Activated CD8-positive, alpha-beta memory T cell treated with anti-CD3 and anti-CD28 coated beads for 4 hours (primary cell): Measurements from ENCODE around the gene ATP9B.

Source experiments
- DNase-seq, 2 donors: peaks; one replicate each; pipeline ENCODE4 v3.0.0-alpha.2; 2020; ENCODE audit warnings: low read depth in 2 of 2

The ATP9B gene

DNA sequence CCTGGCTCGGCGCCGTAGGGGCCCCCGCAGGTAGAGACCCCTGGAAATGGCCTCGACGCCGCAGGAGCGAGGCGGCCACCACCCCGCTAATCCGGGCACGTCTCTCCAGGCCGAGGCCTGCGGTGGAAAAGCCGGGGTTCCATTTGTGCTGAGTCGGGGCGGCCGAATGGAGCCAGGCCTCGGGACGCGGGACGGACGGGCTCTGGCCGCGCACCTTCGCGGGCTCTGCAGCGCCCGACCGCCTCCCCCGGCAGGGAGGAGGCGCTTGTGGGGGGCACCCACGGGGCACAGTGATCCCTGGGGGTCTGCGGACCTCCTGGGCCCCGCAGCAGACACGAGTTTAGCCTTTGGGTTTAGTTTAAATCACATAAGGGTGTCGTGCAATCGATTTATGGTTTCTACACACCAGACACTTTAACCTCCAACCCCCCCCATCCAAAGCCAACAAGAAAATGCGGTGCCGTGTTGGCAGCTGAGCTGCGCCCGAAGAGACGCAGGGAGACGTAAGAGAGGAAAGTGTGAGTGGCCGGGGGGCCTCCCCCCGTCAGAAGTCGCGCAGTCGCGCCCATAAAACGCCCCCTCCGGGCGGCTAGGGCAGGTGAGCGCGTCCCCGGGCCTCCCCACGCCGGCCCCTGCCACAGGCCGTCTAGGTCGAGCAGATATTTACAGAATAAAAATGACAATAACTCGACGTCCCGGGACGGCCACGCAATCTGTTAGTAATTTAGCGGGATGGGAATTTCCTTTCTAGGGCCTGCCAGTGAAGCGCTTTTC, 325.5 kb downstream of the ATP9B start:
- peak; percentile 48 to 66 for DNase-seq

DNA sequence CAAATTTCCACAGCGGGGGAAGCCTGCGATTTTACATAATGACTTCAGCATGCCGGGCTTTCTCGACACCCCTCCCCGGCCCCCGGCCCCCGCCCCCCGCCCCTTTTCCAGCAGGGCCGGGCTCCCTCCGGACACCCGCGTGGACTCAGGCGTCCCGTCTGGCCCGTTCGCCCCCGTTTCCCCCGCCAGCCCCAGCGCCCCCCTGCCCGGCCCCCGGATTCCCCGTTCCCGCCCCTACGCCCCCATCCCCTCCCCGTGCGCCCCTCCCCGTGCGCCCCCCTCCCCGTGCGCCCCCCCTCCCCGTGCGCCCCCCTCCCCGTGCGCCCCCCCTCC, 326.1 kb downstream of the ATP9B start:
- DNase-seq, result no peak

DNA sequence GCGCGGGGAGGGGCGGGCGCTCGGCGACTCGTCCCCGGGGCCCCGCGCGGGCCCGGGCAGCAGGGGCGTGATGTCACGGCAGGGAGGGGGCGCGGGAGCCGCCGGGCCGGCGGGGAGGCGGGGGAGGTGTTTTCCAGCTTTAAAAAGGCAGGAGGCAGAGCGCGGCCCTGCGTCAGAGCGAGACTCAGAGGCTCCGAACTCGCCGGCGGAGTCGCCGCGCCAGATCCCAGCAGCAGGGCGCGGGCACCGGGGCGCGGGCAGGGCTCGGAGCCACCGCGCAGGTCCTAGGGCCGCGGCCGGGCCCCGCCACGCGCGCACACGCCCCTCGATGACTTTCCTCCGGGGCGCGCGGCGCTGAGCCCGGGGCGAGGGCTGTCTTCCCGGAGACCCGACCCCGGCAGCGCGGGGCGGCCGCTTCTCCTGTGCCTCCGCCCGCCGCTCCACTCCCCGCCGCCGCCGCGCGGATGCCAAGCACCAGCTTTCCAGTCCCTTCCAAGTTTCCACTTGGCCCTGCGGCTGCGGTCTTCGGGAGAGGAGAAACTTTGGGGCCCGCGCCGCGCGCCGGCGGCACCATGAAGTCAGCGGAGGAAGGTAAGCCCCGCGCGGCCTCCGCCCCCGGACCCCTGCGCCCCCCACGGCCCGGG, 326.7 kb downstream of the ATP9B start, which contains the start of gene NFATC1:
TSS of gene NFATC1 (plus strand) at position 170 of the 644 bp plus-strand sequence. CDS start at position 465, 295 bp downstream.
- DNase-seq, result peak; percentile 63 to 77

DNA sequence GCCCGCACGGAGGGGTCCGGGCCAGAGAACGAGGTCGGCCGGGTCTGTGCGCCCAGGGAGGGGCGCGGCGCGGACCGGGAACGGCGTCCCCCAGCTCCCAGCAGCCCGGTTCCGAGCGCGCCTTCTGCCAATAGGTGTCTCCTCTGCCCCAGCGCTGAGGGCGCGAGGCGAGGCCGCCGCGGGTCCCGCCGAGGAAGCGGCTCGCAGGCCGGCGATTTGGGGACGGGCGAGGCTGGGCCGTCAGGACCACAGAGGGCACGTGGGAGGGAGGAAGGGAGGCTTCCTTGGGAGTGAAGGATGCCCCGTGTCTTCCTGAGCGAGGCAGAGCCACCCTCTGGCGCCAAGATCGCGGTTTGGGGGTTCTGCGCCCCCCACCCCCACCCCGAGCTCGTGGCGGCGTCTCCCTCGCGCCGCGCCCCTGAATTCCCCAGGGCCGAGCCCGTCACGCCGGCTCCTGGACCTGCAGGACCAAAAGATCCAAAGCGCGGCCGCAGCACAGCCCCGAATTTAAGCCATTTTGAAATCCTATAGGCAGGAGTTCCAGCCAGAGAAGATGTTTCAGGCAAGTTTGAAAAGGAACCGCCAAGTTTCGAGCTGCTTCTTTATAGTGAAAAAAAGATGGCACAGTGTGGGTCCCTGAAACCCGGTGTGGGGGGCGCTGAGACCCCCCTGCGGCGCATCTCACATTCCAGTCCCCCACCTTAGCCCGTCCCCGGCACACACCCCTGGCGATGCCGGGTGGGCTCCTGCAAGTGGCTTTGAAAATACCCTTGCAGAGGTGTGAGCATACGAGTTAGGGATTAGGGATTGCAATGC, 327.4 kb downstream of the ATP9B start:
- no peak for DNase-seq

DNA sequence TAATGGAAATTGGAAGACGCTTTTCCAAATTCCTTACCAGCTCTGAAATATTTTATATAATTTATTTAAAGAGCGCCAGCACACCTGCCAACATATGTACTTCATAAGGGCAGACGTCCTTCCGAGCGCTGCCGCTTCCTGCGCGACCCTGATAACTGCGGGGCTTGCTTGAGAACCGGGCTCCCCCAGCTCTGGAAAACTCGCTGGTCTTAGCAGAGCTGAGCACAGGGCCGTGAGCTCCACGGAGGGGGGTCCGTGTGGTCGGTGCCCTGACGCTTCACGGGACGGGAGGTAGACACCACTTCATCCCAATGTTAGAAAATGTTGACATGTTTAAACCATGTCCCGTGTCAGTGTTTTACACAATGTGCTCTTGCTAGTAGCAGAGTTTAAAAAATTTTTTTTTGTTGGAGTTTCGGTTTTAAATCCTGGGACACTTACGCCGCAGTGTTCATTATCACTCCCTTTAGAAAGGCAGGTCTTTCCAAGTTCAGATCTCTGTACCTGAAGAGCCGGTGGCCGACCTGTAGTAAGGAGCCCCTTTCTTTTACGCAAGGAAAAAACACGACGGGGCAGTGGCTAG, 328.1 kb downstream of the ATP9B start:
- DNase-seq, result no peak

DNA sequence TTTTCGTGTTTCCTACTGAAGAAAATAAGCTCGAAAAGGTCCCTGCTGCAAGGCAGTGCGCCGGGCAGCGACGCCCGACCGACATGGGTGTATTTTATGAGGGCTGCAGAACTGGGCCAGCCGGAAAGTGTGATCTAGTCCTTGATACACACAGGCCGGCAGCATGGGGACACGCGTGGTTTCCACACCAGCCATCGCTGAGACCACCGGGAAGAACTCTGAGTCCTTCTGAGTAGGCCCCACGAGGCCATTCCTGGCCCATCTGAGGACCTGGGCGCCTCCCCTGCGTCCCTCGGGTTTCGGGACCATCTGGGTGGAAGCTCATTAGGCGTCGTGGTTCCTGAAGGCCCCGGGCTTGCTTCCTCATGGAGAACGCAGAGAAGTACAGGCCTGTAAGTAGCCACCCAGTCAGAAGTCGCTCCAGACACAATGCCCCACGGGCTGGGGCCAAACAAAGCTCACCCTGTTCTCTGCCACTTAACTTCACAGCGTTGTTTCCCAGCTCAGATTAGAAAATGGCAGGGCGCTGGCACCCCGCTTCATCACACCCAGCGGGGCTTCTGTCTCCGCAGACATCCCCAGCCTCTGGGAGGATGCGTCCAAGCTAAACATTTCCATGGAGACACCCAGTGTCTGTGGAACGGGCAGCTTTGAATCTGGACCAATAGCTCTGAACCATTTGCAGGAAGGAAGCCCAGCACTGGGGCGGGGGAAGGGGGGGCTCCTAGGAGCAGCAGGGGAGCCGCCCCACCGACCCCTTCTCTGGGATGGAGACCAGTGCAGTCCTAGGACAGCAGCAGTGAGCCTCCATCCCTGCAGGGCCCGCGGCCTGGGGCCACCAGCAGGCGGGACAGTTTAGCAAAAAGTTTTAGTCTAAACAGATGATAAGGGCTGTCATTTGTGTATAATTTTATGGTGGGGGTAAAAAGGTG, 328.9 kb downstream of the ATP9B start:
- no peak for DNase-seq

DNA sequence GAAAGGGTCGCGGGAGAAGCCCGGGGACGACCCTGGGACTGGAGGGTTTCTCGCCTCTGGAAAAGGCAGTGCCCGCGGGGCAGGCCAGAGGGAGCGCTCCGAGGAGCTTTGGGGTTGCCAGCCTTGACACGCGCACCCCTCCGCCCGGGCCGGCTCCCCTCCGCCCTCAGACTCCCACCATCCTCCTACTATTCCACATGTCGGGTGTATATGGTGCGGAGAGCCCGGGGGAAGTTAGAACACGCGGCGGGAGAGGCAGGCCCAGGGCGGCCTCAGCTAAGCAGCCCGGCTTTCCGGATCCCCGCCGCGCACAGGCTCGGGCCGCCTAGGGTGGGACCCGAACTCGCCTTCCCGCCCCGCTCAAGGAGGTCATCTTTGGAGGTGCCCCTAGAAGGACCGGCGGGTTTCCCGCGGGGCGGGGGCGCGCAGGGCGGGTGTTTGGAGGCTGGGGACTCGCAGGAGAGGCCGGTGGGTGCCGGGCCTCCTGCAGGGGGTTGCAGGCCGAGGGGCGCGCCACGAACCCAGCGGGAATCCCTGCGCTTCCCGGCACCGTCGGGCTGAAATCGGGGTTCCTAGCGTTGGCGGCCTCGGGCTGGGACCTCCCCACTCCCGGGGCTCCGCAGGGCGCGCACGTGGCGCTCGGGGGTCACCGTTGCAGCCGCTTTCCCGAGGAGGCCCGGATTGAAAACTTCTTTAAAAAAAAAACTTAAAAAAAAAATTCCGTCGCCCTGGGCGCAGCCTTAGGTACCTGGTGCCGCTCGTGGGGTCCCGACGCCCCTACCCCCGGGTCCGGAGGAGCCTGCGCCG, 330.3 kb downstream of the ATP9B start:
- DNase-seq, result no peak

DNA sequence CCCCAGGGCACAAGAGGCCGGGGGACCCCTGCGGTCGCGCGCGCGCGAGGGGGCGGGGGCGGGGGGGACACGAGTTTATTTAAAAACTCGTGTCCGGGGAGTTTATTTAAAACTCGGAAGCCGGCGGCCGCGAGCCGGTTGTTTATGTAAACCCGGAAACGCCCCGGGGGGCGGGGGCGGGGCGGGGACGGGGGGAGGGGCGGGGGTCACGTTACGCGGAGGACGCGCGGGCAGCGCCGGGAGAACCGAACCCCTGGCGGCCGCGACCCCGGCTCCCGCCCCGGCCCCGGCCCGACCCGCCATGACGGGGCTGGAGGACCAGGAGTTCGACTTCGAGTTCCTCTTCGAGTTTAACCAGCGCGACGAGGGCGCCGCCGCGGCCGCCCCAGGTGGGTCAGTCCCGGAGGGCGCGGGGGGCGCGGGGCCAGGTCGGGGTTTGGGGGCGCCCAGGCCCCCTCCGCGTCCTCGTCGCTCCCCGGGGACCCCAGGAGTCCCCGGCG, 330.9 kb downstream of the ATP9B start:
- DNase-seq, result peak in 1 of 2 donors; percentile 38

DNA sequence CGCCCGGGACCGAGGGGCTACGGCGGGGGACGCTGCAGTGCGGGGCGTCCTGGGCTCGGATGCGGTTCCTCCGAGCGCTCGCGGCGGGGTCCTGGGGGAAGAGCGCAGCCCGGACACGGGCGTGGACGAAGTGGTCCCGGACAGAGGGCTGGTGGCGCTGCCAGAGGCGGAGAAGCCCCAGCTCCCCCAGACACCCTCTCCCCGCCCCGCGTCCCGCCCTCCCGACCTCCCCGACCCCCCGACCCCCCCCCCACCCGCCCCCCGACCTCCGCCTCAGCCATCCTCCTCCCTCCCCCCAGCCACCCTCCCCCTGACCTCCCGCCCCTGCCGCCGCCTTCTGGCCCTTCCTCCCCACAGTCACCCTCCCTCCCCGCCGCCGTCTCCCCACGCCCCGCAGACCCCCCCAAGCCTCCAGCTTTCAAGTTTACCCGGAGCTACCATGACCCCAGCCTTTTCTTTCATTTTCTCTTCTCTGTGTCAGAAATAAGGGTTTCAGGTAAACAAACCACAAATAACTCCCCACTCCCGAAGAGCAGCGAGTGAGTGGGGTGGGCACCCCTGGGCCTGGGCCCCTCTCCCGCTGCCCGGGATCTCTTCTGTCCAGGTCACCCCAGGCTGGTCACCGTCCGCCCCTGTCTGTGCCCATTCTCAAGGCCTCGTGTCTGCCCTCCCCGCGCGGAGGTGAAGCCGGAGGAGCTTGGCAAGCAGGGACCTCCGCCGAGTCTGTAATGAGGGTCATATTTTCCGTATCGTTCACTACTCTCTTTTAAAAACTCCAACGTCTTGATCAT, 331.6 kb downstream of the ATP9B start:
- DNase-seq, result peak in 1 of 2 donors; percentile 41

DNA sequence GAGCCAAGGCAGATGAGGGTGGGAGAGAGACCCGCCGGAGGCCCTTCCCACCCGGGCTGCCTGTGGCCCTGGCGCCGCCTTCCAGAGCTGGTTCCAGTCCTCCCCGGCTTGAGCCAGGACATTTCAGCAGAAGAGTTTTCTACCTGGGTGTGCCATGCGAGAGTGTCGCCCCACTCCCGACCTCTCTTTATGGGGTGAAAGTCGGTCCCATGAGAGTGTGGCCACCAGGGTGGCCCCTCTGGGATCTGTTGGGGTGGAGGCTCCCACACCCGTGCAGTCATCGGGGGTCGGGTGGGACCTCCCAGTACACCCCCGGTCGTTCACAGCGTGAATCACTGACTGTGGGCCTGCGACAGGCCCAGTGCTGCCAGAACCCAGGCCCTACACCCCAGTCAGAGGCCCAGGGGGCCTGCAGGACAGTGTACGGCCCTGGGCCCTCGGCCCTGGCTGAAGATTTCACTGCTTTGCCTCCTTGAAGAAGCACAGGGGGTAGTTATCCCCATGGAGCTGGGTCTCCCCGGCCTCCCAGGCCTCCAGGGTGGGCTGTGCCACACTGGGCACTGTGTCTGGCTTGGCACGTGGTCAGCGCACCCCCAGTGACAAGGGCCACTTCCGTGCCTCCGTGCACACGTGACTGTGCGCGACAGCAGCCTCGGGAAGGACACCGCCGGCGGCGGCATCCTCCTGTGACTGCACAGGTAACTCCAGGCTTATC, 332.5 kb downstream of the ATP9B start:
- no peak for DNase-seq

DNA sequence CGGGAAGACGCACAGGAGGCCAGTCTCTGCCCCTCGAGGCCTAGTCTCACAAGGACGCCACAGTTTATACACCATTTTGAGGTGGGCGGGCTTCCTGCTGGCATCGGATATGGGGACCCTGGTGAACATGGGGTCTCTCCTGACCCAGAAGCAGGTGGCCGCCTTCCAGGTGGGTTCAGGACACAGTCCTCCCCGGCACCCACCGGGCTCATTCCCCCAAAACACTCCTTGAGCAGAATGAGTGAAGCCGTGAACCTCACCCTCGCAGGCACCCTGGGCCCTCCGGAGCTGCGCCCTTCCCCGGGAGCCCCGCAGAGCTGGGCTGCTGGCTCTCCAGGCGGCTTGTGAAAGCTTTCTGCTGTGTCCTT, 333.0 kb downstream of the ATP9B start:
- DNase-seq, result no peak

DNA sequence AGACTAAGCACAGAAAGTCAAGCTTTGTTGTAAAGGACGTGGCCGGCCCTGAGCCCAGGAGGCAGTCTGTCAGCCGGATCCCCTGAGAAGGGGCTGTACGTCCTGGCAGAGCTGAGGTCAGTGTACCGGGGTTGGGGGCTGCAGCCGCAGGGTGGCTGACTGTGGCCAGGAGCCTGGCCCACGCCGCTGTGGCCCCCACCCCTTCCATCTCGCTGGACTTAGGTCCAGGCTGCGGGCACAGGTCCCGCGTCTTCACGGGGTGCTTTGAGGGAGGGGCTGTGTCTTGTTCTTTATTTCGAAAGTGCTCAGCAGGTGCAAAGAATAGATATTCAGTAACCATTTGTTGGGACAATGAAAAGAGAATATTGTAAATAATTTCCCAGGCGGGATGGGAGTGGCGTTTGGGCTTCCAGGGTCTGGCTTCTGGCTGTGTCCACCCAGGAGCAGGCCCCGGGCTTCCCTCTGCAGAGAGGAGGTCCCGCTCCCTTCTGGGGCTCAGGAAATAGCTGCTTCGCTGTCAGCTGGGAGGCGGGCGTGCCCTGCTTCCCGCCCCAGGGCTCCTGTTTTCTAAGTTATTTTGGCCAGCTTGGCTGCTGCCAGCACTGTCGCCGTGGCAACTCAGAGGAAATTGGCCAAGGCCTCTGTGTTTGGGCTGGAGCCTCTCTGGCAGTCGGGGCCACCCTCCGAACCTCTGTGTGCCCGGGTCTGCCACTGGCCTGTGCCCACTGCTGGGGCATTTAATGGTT, 334.0 kb downstream of the ATP9B start:
- no peak for DNase-seq

DNA sequence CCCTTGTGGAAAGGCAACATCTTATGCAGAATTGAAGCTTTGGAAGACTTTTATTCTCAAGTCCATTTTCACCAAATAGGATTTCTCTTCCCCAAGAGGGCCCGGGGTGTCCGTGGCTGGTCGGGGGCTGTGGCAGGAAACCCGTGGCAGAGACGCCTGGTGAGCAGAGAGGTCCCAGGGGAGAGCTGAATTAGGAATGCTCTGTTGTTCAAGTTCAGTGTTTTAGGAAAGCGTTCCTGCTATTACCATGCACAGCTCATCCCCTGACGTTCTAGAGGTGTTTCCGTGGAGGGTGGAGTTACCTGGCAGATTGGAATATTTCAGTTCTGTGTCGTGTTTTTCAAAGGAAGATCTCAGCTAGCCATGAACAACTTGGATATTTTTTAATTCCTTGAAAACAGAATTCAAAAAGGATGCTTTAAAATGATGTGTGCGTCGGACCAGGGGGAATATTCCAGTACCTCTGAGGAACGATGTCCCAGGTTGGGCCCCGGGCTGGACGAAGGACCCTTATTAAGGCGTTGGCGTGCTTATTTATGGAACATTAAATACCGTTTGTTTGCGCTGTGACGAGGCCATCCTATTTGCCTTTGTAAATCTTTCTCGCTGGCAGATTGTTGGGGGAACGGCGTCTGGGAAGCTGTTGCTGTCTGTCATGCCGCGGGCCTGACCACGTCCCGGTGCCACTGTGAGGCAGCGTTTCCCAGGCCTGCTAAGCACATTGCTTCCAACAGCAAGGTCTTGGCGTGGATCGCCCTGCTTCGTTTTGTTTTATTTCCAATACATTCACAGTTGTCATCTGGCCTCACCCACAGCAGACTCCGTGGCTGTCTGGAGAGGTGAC, 334.8 kb downstream of the ATP9B start:
- DNase-seq, result no peak

DNA sequence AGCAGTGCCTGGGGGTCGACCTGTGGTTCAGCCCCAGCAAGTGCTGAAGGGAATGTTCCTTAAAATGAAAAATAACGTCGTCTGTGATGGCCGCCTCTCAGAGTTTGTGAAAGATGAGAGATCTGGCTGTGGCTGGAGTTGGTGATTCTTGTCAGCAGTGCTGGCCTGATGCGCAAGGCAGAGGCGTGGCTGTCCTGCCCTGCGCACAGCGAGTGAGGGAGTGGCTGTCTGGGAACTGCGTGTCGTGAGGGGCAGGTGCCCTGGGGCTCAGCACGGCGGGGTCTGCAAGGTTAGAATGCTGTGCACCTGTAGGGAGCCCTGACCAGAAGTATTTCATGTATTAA, 335.3 kb downstream of the ATP9B start:
- no peak for DNase-seq

DNA sequence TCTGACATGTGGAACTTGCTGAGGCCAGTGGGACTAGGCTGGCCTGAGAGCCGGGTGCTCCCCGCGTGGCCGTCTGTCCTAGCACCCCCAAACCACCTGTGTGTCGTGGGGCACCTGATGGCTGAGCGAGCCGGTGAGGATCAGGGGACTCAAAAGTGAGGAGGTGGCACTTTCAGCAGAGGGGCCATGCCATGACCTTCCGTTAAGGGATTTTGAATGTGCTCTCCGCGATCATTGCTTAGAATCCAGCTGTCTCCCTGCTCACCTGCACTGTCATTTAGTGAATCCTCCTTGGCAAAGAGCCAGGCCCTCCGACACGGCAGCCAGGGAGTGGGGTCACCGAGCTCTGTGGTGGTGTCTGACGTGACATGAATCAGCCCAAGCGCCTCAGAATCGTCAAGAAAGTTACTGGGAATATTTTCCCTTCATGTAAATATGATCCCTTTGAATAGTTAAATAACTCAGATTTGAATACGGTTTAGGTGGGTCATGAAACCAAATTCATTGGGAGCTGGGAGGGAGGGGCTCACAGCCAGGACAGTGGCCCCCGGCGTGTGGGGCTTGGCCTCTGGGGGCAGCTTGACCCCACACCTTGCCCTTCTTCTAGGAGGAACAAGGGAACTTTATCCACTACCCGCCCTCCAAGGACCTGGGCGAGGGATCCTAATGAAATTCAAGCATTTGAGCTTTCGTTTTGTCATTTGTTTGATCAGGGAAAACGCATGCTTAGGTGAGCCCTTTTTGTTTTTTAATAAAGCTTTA, 336.0 kb downstream of the ATP9B start:
- DNase-seq, result no peak
